Measurements from ENCODE around the gene SYNGR4. TPM values are rescaled to one million over a fixed set of nuclear protein-coding genes. Genes with fewer than 3 reads are reported as not detected.

SYNGR4 gene
- total RNA-seq, 1 experiment from 2014 or later = 0.32 TPM

DNA sequence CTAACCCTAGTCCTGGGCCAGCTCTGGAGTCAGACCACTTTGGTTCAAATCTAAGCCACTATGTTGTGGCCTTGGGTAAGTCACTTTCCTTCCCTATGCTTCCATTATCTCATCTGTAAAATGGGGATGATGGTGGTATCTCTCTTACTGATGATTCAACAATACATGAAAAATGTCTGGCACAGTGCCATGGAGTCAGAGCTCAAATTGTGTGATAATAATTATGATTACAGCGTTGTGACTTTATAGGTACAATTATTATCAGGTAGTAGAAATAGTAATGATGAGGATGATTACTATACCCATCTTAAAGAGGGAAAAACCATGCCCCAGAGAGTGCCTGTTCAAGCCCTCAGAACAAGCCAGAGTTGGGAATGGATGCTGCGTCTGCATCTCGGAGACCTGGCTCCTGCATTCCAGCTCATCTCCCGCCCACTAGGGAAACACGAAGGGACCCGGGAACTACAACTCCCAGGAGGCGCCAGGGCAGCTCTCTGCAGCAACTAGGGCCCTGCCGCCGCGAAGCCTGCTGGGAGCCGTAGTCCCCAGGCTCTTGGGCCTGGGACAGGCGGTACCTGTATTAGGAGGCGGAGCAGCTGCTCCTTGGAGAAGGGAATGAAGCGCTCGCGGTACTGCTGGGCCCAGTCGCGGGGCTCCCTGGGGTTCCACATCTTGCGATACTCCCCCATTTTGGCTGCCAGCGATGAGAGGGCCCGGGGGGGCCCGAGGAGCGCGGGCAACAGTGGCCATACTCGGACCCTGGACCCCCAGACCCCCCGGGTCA is 1.3 kb upstream of the SYNGR4 start:
- peaks cover 43% of the 10 kb centered on the region for H3K36me3 Mint-ChIP-seq (ENCODE audit: insufficient read depth, unreplicated experiment)
- Histone ChIP-seq H3K36me3 (ENCODE audit: control insufficient read depth, insufficient read depth, low read length) (no peaks in the 10 kb centered on the region), H3K27me3 (replicated peaks; ENCODE audit: control insufficient read depth, insufficient read depth, low read length) (no peaks in the 10 kb centered on the region), H3K9me3 (no peaks in the 10 kb centered on the region), H3K4me1 (peaks cover 6% of the 10 kb centered on the region; the same call in 1 of the 2 replicates), H3K4me3 (ENCODE audit: low read depth, low read length) (peak overlapping the region; percentile 43)
- no TSS peak for BruUV-seq (replicated peaks)
- no peaks in the 10 kb centered on the region for H3K9me3 Mint-ChIP-seq (ENCODE audit: unreplicated experiment)
- peak overlapping the region; percentile 83 for H3K4me3 Mint-ChIP-seq (ENCODE audit: unreplicated experiment)
- peaks cover 21% of the 10 kb centered on the region for H3K4me1 Mint-ChIP-seq (ENCODE audit: low read depth, unreplicated experiment)
- intact Hi-C loops (cut with micrococcal nuclease; ENCODE audit: unreplicated experiment) = loop anchor here (1.0 to 5.0 kb wide), 2 partner anchors 33 to 41 kb away; a partner anchor contains a TSS
- ChIA-PET POLR2A (interaction anchor here (0.6 to 2.5 kb wide), 12 partner anchors 8 to 1089 kb away, joined by 3 to 65 read pairs (median 7); partner anchors contain the start of genes CARD8, KDELR1, PIH1D1 and RPL18), CTCF (interaction anchor here (0.6 to 2.9 kb wide), 12 partner anchors 8 to 222 kb away, joined by 3 to 41 read pairs (median 7); partner anchors contain the start of genes GRWD1 and KDELR1)
- DNase-seq = peak; percentile 97 to 98
- no peaks in the 10 kb centered on the region for H3K27me3 Mint-ChIP-seq (ENCODE audit: insufficient read depth, unreplicated experiment)
- TF ChIP-seq, protein P1, sequence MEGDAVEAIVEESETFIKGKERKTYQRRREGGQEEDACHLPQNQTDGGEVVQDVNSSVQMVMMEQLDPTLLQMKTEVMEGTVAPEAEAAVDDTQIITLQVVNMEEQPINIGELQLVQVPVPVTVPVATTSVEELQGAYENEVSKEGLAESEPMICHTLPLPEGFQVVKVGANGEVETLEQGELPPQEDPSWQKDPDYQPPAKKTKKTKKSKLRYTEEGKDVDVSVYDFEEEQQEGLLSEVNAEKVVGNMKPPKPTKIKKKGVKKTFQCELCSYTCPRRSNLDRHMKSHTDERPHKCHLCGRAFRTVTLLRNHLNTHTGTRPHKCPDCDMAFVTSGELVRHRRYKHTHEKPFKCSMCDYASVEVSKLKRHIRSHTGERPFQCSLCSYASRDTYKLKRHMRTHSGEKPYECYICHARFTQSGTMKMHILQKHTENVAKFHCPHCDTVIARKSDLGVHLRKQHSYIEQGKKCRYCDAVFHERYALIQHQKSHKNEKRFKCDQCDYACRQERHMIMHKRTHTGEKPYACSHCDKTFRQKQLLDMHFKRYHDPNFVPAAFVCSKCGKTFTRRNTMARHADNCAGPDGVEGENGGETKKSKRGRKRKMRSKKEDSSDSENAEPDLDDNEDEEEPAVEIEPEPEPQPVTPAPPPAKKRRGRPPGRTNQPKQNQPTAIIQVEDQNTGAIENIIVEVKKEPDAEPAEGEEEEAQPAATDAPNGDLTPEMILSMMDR (IDR thresholded peaks at IDR 0.05; ENCODE audit: insufficient read depth in 1 of 2, low read depth in 1 of 2, low read length in 1 of 2, severe bottlenecking in 1 of 2, unreplicated experiment in 1 of 2) = no peak
- H3K27ac Mint-ChIP-seq (ENCODE audit: unreplicated experiment) = peak overlapping the region; percentile 84

DNA sequence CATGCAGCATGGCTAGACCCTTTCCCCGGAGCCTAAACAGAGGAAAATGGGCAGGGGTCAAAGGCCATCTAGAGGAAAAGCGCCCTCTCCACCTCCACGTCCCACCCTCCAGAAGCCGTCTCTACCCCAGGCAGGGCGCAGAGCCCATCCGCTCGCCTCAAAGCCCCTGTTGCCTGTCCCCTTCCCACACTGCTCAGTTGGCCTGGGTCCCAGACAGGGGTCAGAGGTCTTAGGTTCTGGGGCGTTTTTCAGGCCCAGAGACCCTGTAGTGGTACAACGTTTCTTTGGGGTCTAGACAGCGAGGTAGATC is 712 bp upstream of the SYNGR4 start:
- Mint-ChIP-seq H3K4me1 (ENCODE audit: low read depth, unreplicated experiment) (peaks cover 18% of the 10 kb centered on the region), H3K27me3 (ENCODE audit: insufficient read depth, unreplicated experiment) (no peaks in the 10 kb centered on the region), H3K4me3 (ENCODE audit: unreplicated experiment) (peak overlapping the region; percentile 83), H3K36me3 (ENCODE audit: insufficient read depth, unreplicated experiment) (peaks cover 39% of the 10 kb centered on the region), H3K27ac (ENCODE audit: unreplicated experiment) (peak overlapping the region; percentile 84), H3K9me3 (ENCODE audit: unreplicated experiment) (no peaks in the 10 kb centered on the region)
- Histone ChIP-seq H3K9me3 (no peaks in the 10 kb centered on the region), H3K4me3 (ENCODE audit: low read depth, low read length) (peak overlapping the region; percentile 43), H3K27me3 (replicated peaks; ENCODE audit: control insufficient read depth, insufficient read depth, low read length) (no peaks in the 10 kb centered on the region), H3K36me3 (ENCODE audit: control insufficient read depth, insufficient read depth, low read length) (no peaks in the 10 kb centered on the region), H3K4me1 (peaks cover 6% of the 10 kb centered on the region; the same call in 1 of the 2 replicates)
- no peak for DNase-seq
- CTCF ChIA-PET = interaction anchor here (0.6 to 2.9 kb wide), 18 partner anchors 9 to 245 kb away, joined by 3 to 45 read pairs (median 6); partner anchors contain the start of gene KDELR1
- intact Hi-C loops (cut with micrococcal nuclease; ENCODE audit: unreplicated experiment) = loop anchor here (1.0 to 5.0 kb wide), 2 partner anchors 33 to 41 kb away; a partner anchor contains a TSS
- POLR2A ChIA-PET = interaction anchor here (0.6 to 2.5 kb wide), 18 partner anchors 9 to 1088 kb away, joined by 3 to 65 read pairs (median 8); partner anchors contain the start of genes CARD8, GRIN2D, KDELR1 and PIH1D1
- TF ChIP-seq, protein P1 (IDR thresholded peaks at IDR 0.05; ENCODE audit: insufficient read depth in 1 of 2, low read depth in 1 of 2, low read length in 1 of 2, severe bottlenecking in 1 of 2, unreplicated experiment in 1 of 2) = no peak
- TSS peak; percentile 53 for BruUV-seq (replicated peaks)

DNA sequence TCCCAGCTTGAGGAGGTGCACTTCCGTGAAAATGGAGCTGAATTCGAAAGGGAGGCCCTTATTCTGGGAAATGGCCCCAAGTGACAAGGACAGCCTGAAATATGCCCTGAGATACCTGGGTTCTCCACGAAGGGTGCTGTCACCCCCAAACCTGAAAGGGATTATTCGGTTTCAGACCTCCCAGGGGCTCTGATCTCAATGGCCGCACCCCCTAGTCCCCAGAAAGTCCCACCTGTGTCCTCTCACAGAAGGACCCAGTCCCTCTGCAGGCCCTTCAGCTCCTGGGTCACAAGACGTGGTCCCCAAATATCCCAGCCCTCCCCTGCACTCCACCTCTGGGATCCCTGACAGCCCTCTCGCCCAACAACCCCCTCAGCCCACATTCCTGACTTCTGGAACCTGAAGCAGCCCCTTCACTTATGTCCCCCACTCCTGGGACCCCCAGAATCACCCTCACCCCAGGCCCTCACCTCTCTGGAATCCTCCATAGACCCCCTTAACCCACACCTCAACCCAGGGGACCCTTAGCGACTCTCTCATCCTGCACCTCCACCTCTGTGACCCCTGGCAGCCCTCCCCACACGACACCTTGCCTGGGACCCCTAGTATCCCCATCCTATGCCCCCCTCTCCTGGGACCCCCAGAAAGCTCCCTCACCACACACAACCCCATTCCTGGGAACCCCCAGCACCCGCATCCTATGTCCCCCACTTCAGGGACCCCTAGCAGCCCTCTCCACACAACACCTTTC is 606 bp downstream of the SYNGR4 start:
- TSS peak; percentile 98 for BruUV-seq (replicated peaks)
- Histone ChIP-seq H3K36me3 (ENCODE audit: control insufficient read depth, insufficient read depth, low read length) (no peaks in the 10 kb centered on the region), H3K9me3 (no peaks in the 10 kb centered on the region), H3K27me3 (replicated peaks; ENCODE audit: control insufficient read depth, insufficient read depth, low read length) (no peaks in the 10 kb centered on the region), H3K4me3 (ENCODE audit: low read depth, low read length) (peak overlapping the region; percentile 42), H3K4me1 (peaks cover 6% of the 10 kb centered on the region; the same call in 1 of the 2 replicates)
- H3K36me3 Mint-ChIP-seq (ENCODE audit: insufficient read depth, unreplicated experiment) = peaks cover 30% of the 10 kb centered on the region
- POLR2A ChIA-PET = interaction anchor here (0.5 to 2.5 kb wide), 11 partner anchors 10 to 255 kb away, joined by 3 to 65 read pairs (median 7); partner anchors contain the start of genes KDELR1, RPL18 and SPHK2
- no peak for DNase-seq
- H3K27ac Mint-ChIP-seq (ENCODE audit: unreplicated experiment) = peak overlapping the region; percentile 84
- intact Hi-C loops (cut with micrococcal nuclease; ENCODE audit: unreplicated experiment) = loop anchor here (1.0 to 5.0 kb wide), 4 partner anchors 10 to 42 kb away; partner anchors contain the start of gene KDELR1
- CTCF ChIA-PET = interaction anchor here (1.2 to 2.9 kb wide), 8 partner anchors 10 to 220 kb away, joined by 3 to 45 read pairs (median 11); partner anchors contain the start of gene KDELR1
- TF ChIP-seq, protein P1 (IDR thresholded peaks at IDR 0.05; ENCODE audit: insufficient read depth in 1 of 2, low read depth in 1 of 2, low read length in 1 of 2, severe bottlenecking in 1 of 2, unreplicated experiment in 1 of 2) = no peak
- peaks cover 9% of the 10 kb centered on the region for H3K4me1 Mint-ChIP-seq (ENCODE audit: low read depth, unreplicated experiment)
- no peaks in the 10 kb centered on the region for H3K27me3 Mint-ChIP-seq (ENCODE audit: insufficient read depth, unreplicated experiment)
- H3K4me3 Mint-ChIP-seq (ENCODE audit: unreplicated experiment) = peak overlapping the region; percentile 83
- H3K9me3 Mint-ChIP-seq (ENCODE audit: unreplicated experiment) = no peaks in the 10 kb centered on the region
